PFSK-1 (cell line): ENCODE measurements around the gene MPC2.

Source experiments
- POLR2AphosphoS5 ChIP-seq: IDR thresholded peaks from 2 replicates; pipeline ENCODE4 v1.6.1; 2012; ENCODE audit warnings: low read depth, mild to moderate bottlenecking, control low read depth, low read length, moderate library complexity
- REST ChIP-seq, 2 experiments: IDR thresholded peaks; 2 replicates each; pipeline versions ENCODE4 v1.6.1 to v1.8.0; 2011 to 2012; ENCODE audit warnings: low read depth in 2 of 2, low read length in 2 of 2, control low read depth in 1 of 2, inconsistent platforms in 1 of 2, mild to moderate bottlenecking in 1 of 2, moderate library complexity in 1 of 2; ENCODE audit not compliant: insufficient read depth in 1 of 2
- SIN3A ChIP-seq: IDR thresholded peaks from 2 replicates; pipeline ENCODE4 v1.6.1; 2012; ENCODE audit warnings: mild to moderate bottlenecking, low read length, moderate library complexity, borderline replicate concordance; ENCODE audit not compliant: insufficient read depth
- TAF1 ChIP-seq: IDR thresholded peaks from 2 replicates; pipeline ENCODE4 v1.6.1; 2012; ENCODE audit warnings: low read length, control low read depth, borderline replicate concordance; ENCODE audit not compliant: insufficient read depth

DNA sequence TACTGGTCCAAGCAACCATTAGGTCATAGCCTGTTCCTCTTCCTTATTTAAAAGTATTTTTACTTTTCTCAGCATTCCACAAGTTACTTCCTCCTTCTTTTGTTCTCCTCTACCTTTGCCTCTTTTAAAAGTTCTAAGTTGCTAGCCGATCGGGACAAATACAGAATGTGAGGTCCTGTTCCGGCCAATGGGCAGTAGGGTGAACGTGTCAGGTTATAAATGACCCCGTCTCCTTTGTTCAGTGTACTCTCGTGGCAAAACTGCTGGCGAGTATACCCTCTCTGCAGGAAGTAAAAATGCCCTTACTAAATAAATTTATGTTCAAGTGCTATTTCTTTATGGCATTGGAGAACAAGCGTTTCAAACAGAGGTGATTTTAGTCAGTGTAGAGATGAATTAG, 25.5 kb downstream of the MPC2 start:
- no peak for TF ChIP-seq TAF1
- TF ChIP-seq REST (IDR thresholded peaks at IDR 0.05; ENCODE audit: insufficient read depth in 1 of 2, low read depth in 2 of 2, low read length in 2 of 2): no peak
- TF ChIP-seq POLR2AphosphoS5: no peak
- TF ChIP-seq SIN3A: no peak
